HCT116 (cell line): ENCODE results near the gene DOCK9. TPM values are rescaled to one million over a fixed set of nuclear protein-coding genes. Genes with fewer than 3 reads are reported as not detected.

ENCODE experiments used
- ATAC-seq: fragments of 200-7000 bp; cut with Tn5 transposase; 2 replicates; pipeline ENCODE4 v1.9.1; 2020; ENCODE audit warnings: mild to moderate bottlenecking, moderate library complexity
- BruUV-seq: library from RNA; stranded (reverse); fragments of 400-500 nt; replicated peaks from 2 replicates; lab custom pipeline; 2021; lab: Mats Ljungman, UMichigan
- CTCF ChIA-PET: fragments of 300-600 bp; sonication (Branson Sonifier 250); formaldehyde crosslinking; loops from one replicate; lab custom pipeline; 2021; ENCODE audit warnings: antibody characterized with exemption; lab: Charles Lee
- POLR2A ChIA-PET: fragments of 300-600, 350-600 bp; sonication (Branson Sonifier 250); formaldehyde crosslinking; loops from one replicate; lab custom pipeline; 2021; ENCODE audit warnings: antibody characterized with exemption; lab: Charles Lee
- RAD21 ChIA-PET, 2 experiments: fragments of 300-600 bp; sonication (Branson Sonifier 250); formaldehyde crosslinking; loops; one replicate each; lab custom pipeline; 2023; ENCODE audit warnings: low total read pairs in 2 of 2; ENCODE audit not compliant: uncharacterized antibody in 2 of 2, unreplicated experiment in 2 of 2, low non-redundant PET in 1 of 2; lab: Charles Lee
- DNase-seq: peaks from one replicate; pipeline ENCODE4 v3.0.0-alpha.2; 2010; ENCODE audit warnings: low read depth, low spot score
- H2AFZ ChIP-seq: fragments of 200-600 bp; shearing (Covaris generic), sonication (generic); 2 replicates; pipeline ENCODE4 v1.6.1; 2017; ENCODE audit warnings: low read depth, mixed run types, mixed read lengths, antibody characterized with exemption, low read length; ENCODE audit not compliant: poor library complexity, severe bottlenecking
- H3K27ac ChIP-seq: 2 replicates; pipeline ENCODE4 v1.5.1; 2012; ENCODE audit warnings: low read depth, low read length
- H3K27me3 ChIP-seq: fragments of 200-600 bp; sonication (generic); 2 replicates; pipeline ENCODE4 v1.6.1; 2016; ENCODE audit warnings: mixed run types, low read length, mixed read lengths; ENCODE audit not compliant: insufficient read depth
- H3K36me3 ChIP-seq, 2 experiments: fragments of 200-500 bp in 1 of 2; fragments of 200-600 bp in 1 of 2; sonication (Bioruptor generic) in 1 of 2; sonication (generic) in 1 of 2; 2 replicates each; pipeline versions ENCODE4 v1.5.1 to v1.6.1; 2014 to 2016; ENCODE audit warnings: low read length in 2 of 2, inconsistent platforms in 1 of 2, mixed read lengths in 1 of 2, mixed run types in 1 of 2; ENCODE audit not compliant: insufficient read depth in 2 of 2, control insufficient read depth in 1 of 2
- H3K4me1 ChIP-seq, 2 experiments: fragments of 200-600 bp in 1 of 2; sonication (generic) in 1 of 2; 2 replicates each; pipeline versions ENCODE4 v1.5.1 to v1.6.1; 2012 to 2017; ENCODE audit warnings: low read length in 2 of 2, inconsistent platforms in 1 of 2, mild to moderate bottlenecking in 1 of 2, mixed read lengths in 1 of 2, mixed run types in 1 of 2, moderate library complexity in 1 of 2; ENCODE audit not compliant: insufficient read depth in 2 of 2, control insufficient read depth in 1 of 2
- H3K4me2 ChIP-seq: fragments of 200-600 bp; sonication (generic); 2 replicates; pipeline ENCODE4 v1.6.1; 2017; ENCODE audit warnings: mixed run types, low read length, mixed read lengths
- H3K4me3 ChIP-seq, 2 experiments: fragments of 200-600 bp in 1 of 2; sonication (generic) in 1 of 2; replicated peaks in 1 of 2; 2 replicates each; pipeline ENCODE4 v1.5.1; 2011 to 2016; ENCODE audit warnings: low read length in 2 of 2, control low read depth in 1 of 2, low read depth in 1 of 2, mild to moderate bottlenecking in 1 of 2, mixed read lengths in 1 of 2, mixed run types in 1 of 2
- H3K79me2 ChIP-seq: fragments of 200-600 bp; sonication (generic); 2 replicates; pipeline ENCODE4 v1.6.1; 2017; ENCODE audit warnings: mild to moderate bottlenecking, mixed run types, low read length, moderate library complexity, mixed read lengths; ENCODE audit not compliant: insufficient read depth
- H3K9ac ChIP-seq: fragments of 200-600 bp; sonication (generic); 2 replicates; pipeline ENCODE4 v1.6.1; 2016; ENCODE audit warnings: low read length, mixed read lengths
- H3K9me2 ChIP-seq: fragments of 200-600 bp; sonication (generic), shearing (Covaris generic); 2 replicates; pipeline ENCODE4 v1.6.1; 2017; ENCODE audit warnings: mixed run types, mild to moderate bottlenecking, moderate library complexity; ENCODE audit not compliant: insufficient read depth
- H3K9me3 ChIP-seq, 2 experiments: fragments of 200-500 bp in 1 of 2; fragments of 200-600 bp in 1 of 2; sonication (Bioruptor generic) in 1 of 2; sonication (generic) in 1 of 2; 2 replicates each; pipeline ENCODE4 v1.6.1; 2014 to 2017; ENCODE audit warnings: low read length in 2 of 2, mixed read lengths in 2 of 2, inconsistent platforms in 1 of 2, low read depth in 1 of 2, mild to moderate bottlenecking in 1 of 2, mixed run types in 1 of 2, moderate library complexity in 1 of 2; ENCODE audit not compliant: control insufficient read depth in 1 of 2, insufficient read depth in 1 of 2
- H4K20me1 ChIP-seq: fragments of 200-600 bp; sonication (generic), shearing (Covaris generic); 2 replicates; pipeline ENCODE4 v1.6.1; 2017; ENCODE audit warnings: mixed run types, mild to moderate bottlenecking, moderate library complexity; ENCODE audit not compliant: insufficient read depth
- ATF3 ChIP-seq: IDR thresholded peaks from 2 replicates; pipeline ENCODE4 v1.6.1; 2012
- CEBPB ChIP-seq: IDR thresholded peaks from 2 replicates; pipeline ENCODE4 v1.6.1; 2012; ENCODE audit warnings: low read depth
- CTCF ChIP-seq, 3 experiments: fragments of 200-600 bp in 1 of 3; sonication (generic) in 1 of 3; IDR thresholded peaks in 2 of 3; conservative IDR thresholded peaks in 1 of 3; 2 replicates each; pipeline ENCODE4 v1.5.1; 2012 to 2017; ENCODE audit warnings: low read depth in 2 of 3, low read length in 2 of 3, antibody characterized with exemption in 1 of 3, borderline replicate concordance in 1 of 3, control low read depth in 1 of 3, mild to moderate bottlenecking in 1 of 3, mixed read lengths in 1 of 3, mixed run types in 1 of 3, moderate library complexity in 1 of 3; ENCODE audit not compliant: insufficient read depth in 1 of 3
- EGR1 ChIP-seq: IDR thresholded peaks from 2 replicates; pipeline ENCODE4 v1.6.1; 2012; ENCODE audit warnings: low read depth
- ELF1 ChIP-seq: IDR thresholded peaks from 2 replicates; pipeline ENCODE4 v1.6.1; 2012; ENCODE audit warnings: low read depth, borderline replicate concordance
- EZH2 ChIP-seq: fragments of 200-600 bp; sonication (generic); IDR thresholded peaks from 2 replicates; pipeline ENCODE4 v1.6.1; 2017; ENCODE audit warnings: antibody characterized with exemption, mixed run types
- FOSL1 ChIP-seq: IDR thresholded peaks from 2 replicates; pipeline ENCODE4 v1.6.1; 2012; ENCODE audit warnings: low read depth
- JUND ChIP-seq: IDR thresholded peaks from 2 replicates; pipeline ENCODE4 v1.6.1; 2012
- POLR2AphosphoS5 ChIP-seq: IDR thresholded peaks from 2 replicates; pipeline ENCODE4 v1.6.1; 2011; ENCODE audit warnings: mild to moderate bottlenecking, low read depth, low read length, moderate library complexity
- RAD21 ChIP-seq: IDR thresholded peaks from 2 replicates; pipeline ENCODE4 v1.6.1; 2012; ENCODE audit warnings: low read depth, mild to moderate bottlenecking
- REST ChIP-seq: IDR thresholded peaks from 2 replicates; pipeline ENCODE4 v1.6.1; 2012; ENCODE audit warnings: low read depth
- SP1 ChIP-seq: IDR thresholded peaks from 2 replicates; pipeline ENCODE4 v1.6.1; 2012; ENCODE audit warnings: low read depth
- SRF ChIP-seq: IDR thresholded peaks from 2 replicates; pipeline ENCODE4 v1.6.1; 2012; ENCODE audit warnings: low read depth
- TCF7L2 ChIP-seq: IDR thresholded peaks from 2 replicates; pipeline ENCODE4 v1.7.0; 2011; ENCODE audit warnings: borderline replicate concordance, inconsistent platforms; ENCODE audit not compliant: insufficient read depth, insufficient read length; ENCODE audit errors: extremely low read depth
- ZNF274 ChIP-seq: fragments of 200-500 bp; sonication (Bioruptor generic); IDR thresholded peaks from 2 replicates; pipeline ENCODE4 v1.6.1; 2014; ENCODE audit warnings: mild to moderate bottlenecking, low read depth, low read length, inconsistent platforms
- intact Hi-C: fragments of 100-400 bp; cut with micrococcal nuclease; formaldehyde crosslinking; loops from 2 replicates; pipeline ENCODE4 v1.10.0; 2022
- total RNA-seq: library from RNA; stranded (reverse); gene quantifications from one replicate; pipeline ENCODE4 v1.2.1, GENCODE V29; 2021; ENCODE audit not compliant: unreplicated experiment
- TF ChIP-seq, protein P1 (sequence below): IDR thresholded peaks from 2 replicates; pipeline ENCODE4 v1.6.1; 2011; ENCODE audit warnings: mild to moderate bottlenecking, low read length, moderate library complexity; ENCODE audit not compliant: insufficient replicate concordance; ENCODE audit errors: extremely low read depth

Gene DOCK9
- total RNA-seq, 1 experiment from 2014 or later: 58.8 TPM

DNA sequence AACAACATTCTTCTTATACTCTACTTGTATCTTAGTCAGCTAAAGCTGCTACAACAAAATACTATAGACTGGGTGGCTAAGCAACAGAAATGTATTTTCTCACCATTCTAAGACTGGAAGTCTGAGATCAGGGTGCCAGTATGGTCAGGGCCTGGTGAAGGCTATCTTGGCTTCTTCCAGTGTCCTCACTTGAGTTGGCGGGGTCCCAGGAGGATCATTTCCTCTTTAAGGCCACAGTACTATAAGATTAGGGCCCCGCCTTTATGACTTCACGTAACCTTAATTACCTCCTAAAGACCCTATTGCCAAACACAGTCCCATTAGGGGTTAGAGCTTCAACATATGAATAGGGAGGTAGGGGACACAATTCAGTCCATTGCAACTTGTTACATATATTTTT, 30.7 kb upstream of the DOCK9 start:
- Histone ChIP-seq H3K9me2 (no peaks in the 10 kb centered on the region), H3K4me2 (no peak overlapping the region), H2AFZ (no peak overlapping the region), H3K9me3 (no peaks in the 10 kb centered on the region), H3K79me2 (peaks cover 5% of the 10 kb centered on the region), H3K36me3 (no peaks in the 10 kb centered on the region), H3K9ac (no peak overlapping the region), H4K20me1 (no peaks in the 10 kb centered on the region), H3K4me3 (no peak overlapping the region), H3K27me3 (no peaks in the 10 kb centered on the region), H3K4me1 (no peaks in the 10 kb centered on the region), H3K27ac (no peak overlapping the region)
- ATAC-seq (no peak), DNase-seq (no peak)
- POLR2A ChIA-PET: no interaction called here
- RAD21 ChIA-PET: no interaction called here
- CTCF ChIA-PET: interaction anchor here (1.2 kb wide), 1 partner anchor 18 kb away, joined by 3 read pairs; no protein-coding TSS in a partner anchor
- no TSS peak for BruUV-seq
- TF ChIP-seq RAD21 (no peak), EGR1 (no peak), ATF3 (no peak), POLR2AphosphoS5 (no peak), CTCF (IDR thresholded peaks at IDR 0.05 in 2 of 3, conservative IDR thresholded peaks at IDR 0.05 in 1 of 3; ENCODE audit: borderline replicate concordance in 1 of 3, insufficient read depth in 1 of 3, low read depth in 2 of 3, low read length in 2 of 3) (no peak), REST (no peak), SRF (no peak), EZH2 (no peak), FOSL1 (no peak), SP1 (no peak), ELF1 (no peak), TCF7L2 (no peak), CEBPB (no peak), ZNF274 (no peak), JUND (no peak)
- TF ChIP-seq, protein P1, sequence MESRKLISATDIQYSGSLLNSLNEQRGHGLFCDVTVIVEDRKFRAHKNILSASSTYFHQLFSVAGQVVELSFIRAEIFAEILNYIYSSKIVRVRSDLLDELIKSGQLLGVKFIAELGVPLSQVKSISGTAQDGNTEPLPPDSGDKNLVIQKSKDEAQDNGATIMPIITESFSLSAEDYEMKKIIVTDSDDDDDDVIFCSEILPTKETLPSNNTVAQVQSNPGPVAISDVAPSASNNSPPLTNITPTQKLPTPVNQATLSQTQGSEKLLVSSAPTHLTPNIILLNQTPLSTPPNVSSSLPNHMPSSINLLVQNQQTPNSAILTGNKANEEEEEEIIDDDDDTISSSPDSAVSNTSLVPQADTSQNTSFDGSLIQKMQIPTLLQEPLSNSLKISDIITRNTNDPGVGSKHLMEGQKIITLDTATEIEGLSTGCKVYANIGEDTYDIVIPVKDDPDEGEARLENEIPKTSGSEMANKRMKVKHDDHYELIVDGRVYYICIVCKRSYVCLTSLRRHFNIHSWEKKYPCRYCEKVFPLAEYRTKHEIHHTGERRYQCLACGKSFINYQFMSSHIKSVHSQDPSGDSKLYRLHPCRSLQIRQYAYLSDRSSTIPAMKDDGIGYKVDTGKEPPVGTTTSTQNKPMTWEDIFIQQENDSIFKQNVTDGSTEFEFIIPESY: no peak
- intact Hi-C loops: no loop called here
